ENCODE measurements around the gene MEMO1. TPM values are rescaled to one million over a fixed set of nuclear protein-coding genes. Genes with fewer than 3 reads are reported as not detected.

Gene MEMO1
- total and polyA plus RNA-seq, 2 of the 4 experiments (the other 2 are of a cell fraction), result 23.7 to 49.7 TPM

GRCh38 chr2:32051836-32052439, 41.1 kb upstream of the MEMO1 start:
- Histone ChIP-seq H3K23ac (ENCODE audit: low read depth, low read length) (no peak overlapping the region), H3K27ac (ENCODE audit: insufficient read depth, low read length) (no peak overlapping the region), H2AK5ac (ENCODE audit: low read depth, low read length) (no peak overlapping the region), H3K18ac (ENCODE audit: low read depth, low read length) (no peak overlapping the region), H3K4me1 (ENCODE audit: control insufficient read depth, insufficient read depth, low read length) (no peaks in the 10 kb centered on the region), H3K9ac (ENCODE audit: low read depth, low read length) (no peak overlapping the region), H3K9me3 (ENCODE audit: control insufficient read depth, insufficient read depth, low read length) (no peaks in the 10 kb centered on the region), H3K14ac (replicated peaks; ENCODE audit: low read depth, low read length) (no peak overlapping the region), H3K36me3 (ENCODE audit: control insufficient read depth, insufficient read depth, low read length) (no peaks in the 10 kb centered on the region), H3K56ac (ENCODE audit: extremely low read depth, insufficient read depth, low read length) (no peak overlapping the region), H2AK9ac (replicated peaks; ENCODE audit: low read depth, low read length, poor library complexity) (no peak overlapping the region), H3K27me3 (ENCODE audit: control insufficient read depth, insufficient read depth, low read length) (no peaks in the 10 kb centered on the region), H3K4ac (ENCODE audit: low read depth, low read length) (no peak overlapping the region), H3K4me3 (ENCODE audit: insufficient read depth, low read depth, low read length) (no peak overlapping the region), H2BK5ac (ENCODE audit: low read depth, low read length, poor library complexity, severe bottlenecking) (no peak overlapping the region), H2AFZ (replicated peaks; ENCODE audit: low read length, poor library complexity) (no peak overlapping the region), H4K5ac (ENCODE audit: low read depth, low read length) (no peak overlapping the region), H2BK20ac (ENCODE audit: low read depth, low read length) (no peak overlapping the region), H3K79me1 (ENCODE audit: low read depth in 1 of 2, low read length in 2 of 2) (no peaks in the 10 kb centered on the region), H4K20me1 (ENCODE audit: insufficient read depth, low read length) (no peaks in the 10 kb centered on the region), H3K9me1 (ENCODE audit: insufficient read depth, low read length) (no peaks in the 10 kb centered on the region), H2BK15ac (ENCODE audit: low read depth, low read length) (no peak overlapping the region), H4K91ac (ENCODE audit: insufficient read depth, low read depth, low read length) (no peak overlapping the region), H4K8ac (ENCODE audit: low read depth in 2 of 2, low read length in 2 of 2) (no peak overlapping the region), H2BK120ac (ENCODE audit: low read depth, low read length) (no peak overlapping the region), H3K4me2 (ENCODE audit: low read depth, low read length) (no peak overlapping the region)
- in situ Hi-C loops (cut with MboI; ENCODE audit: low sequenced_read_pairs) (no loop called here), dilution Hi-C loops (cut with HindIII; ENCODE audit: low sequenced_read_pairs, unreplicated experiment) (no loop called here), intact Hi-C loops (cut with micrococcal nuclease) (no loop called here)
- WGBS, 2 experiments (ENCODE audit: extremely low coverage in 2 of 2, insufficient read length in 1 of 2), result 91% methylated on average over 3 of the region's 11 CpGs; no CpG with 5 or more reads in 1 of the 2 experiments
- DNase-seq (no peak), ATAC-seq (ENCODE audit: low read depth) (no peak)
- no TSS peak for BruUV-seq (replicated peaks)
- CTCF ChIA-PET, result no interaction called here
- POLR2A ChIA-PET (ENCODE audit: unreplicated experiment), result no interaction called here
- no peak for TF ChIP-seq RAD21 (IDR thresholded peaks at IDR 0.05; ENCODE audit: low read length)
- no peak for TF ChIP-seq CTCF (conservative IDR thresholded peaks at IDR 0.05; ENCODE audit: low read depth, low read length)
- no peak for TF ChIP-seq RFX5 (IDR thresholded peaks at IDR 0.05; ENCODE audit: low read depth, low read length)
- no peak for TF ChIP-seq ELK1 (IDR thresholded peaks at IDR 0.05; ENCODE audit: borderline replicate concordance, low read depth, low read length)
- no peak for TF ChIP-seq RCOR1 (IDR thresholded peaks at IDR 0.05; ENCODE audit: insufficient replicate concordance, low read length)
- TF ChIP-seq MXI1 (IDR thresholded peaks at IDR 0.05; ENCODE audit: borderline replicate concordance, low read depth, low read length), result no peak
- TF ChIP-seq MAZ (IDR thresholded peaks at IDR 0.05; ENCODE audit: borderline replicate concordance, low read depth, low read length), result no peak
- no peak for TF ChIP-seq CEBPB (IDR thresholded peaks at IDR 0.05; ENCODE audit: low read depth, low read length)
- no peak for TF ChIP-seq FOS (IDR thresholded peaks at IDR 0.05; ENCODE audit: low read depth, low read length)

Measured in IMR-90 (cell line).